T1000 (cell line): ENCODE results near the gene GPR162.
A peak's percentile ranks its signal among the peaks of the same experiment; 100 is the strongest.
"Not testable (repeated sequence)": the region's sequence is repeated elsewhere in the genome, so short reads cannot be mapped to it uniquely, and the experiment has no call there.

ENCODE experiments used
- DNase-seq: peaks from one replicate; lab custom pipeline; 2025; ENCODE audit warnings: mixed read lengths; lab: John Stamatoyannopoulos, UW

Gene GPR162

DNA sequence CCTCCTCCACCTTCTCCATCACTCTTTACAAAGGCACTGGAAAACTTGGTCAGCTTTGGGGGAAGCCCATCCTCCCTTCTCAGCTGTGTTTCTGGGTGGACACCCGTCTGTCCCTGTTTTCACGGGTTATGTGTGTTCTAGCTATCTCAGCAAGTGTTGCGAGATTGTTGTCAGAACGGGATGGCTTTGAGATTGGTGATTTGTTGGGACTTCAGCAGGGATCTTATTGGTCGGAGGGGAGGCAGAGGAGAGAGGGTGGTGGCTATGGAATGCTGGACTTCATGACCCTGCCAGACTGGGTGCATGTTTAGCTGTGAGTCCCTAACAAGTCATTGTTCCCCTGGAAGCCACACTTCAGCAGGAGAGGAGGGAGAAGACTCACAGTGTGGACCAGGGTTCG, 32.4 kb downstream of the GPR162 start:
- no peak for DNase-seq

DNA sequence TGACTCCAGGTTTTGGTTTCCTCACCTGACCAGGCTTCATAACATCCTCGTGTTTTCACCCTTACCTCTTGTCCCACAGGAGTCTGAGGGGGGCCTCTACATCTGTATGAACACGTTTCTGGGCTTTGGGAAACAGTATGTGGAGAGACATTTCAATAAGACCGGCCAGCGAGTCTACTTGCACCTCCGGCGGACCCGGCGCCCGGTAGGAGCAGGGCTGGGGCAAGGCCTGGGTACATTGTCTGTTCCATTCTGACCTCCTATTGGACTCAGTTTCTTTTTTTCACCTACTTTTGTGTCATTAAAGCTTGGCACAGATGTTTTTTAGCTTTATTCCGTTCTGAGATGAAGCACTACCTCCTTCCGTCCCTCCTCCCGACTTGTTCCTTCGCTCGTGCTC, 33.7 kb downstream of the GPR162 start:
- no peak for DNase-seq

GRCh38 chr12:6858799-6859198, 37.2 kb downstream of the GPR162 start:
- DNase-seq, result no peak

DNA sequence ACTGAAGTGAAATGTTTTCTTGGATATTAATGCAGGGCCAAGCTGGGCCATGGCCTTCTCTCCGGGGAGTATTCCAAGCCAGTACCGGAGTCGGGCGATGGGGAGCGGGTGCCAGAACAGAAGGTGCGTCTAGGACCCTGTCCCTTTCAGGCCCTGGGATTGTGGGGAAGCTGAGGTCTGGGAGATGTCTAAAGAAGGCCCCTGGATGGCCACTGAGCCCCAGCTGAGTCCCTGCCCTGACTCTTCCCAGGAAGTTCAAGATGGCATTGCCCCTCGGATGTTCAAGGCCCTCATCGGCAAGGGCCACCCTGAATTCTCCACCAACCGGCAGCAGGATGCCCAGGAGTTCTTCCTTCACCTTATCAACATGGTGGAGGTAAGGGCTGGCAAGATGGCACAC, 38.5 kb downstream of the GPR162 start:
- no peak for DNase-seq

- DNase-seq, result no peak
Observed at GRCh38 chr12:6860942-6861341, 39.3 kb downstream of the GPR162 start.

- DNase-seq, result no peak
Observed at GRCh38 chr12:6861391-6861790, 39.8 kb downstream of the GPR162 start.

GRCh38 chr12:6863033-6863432, 41.4 kb downstream of the GPR162 start:
- DNase-seq, result no peak

DNA sequence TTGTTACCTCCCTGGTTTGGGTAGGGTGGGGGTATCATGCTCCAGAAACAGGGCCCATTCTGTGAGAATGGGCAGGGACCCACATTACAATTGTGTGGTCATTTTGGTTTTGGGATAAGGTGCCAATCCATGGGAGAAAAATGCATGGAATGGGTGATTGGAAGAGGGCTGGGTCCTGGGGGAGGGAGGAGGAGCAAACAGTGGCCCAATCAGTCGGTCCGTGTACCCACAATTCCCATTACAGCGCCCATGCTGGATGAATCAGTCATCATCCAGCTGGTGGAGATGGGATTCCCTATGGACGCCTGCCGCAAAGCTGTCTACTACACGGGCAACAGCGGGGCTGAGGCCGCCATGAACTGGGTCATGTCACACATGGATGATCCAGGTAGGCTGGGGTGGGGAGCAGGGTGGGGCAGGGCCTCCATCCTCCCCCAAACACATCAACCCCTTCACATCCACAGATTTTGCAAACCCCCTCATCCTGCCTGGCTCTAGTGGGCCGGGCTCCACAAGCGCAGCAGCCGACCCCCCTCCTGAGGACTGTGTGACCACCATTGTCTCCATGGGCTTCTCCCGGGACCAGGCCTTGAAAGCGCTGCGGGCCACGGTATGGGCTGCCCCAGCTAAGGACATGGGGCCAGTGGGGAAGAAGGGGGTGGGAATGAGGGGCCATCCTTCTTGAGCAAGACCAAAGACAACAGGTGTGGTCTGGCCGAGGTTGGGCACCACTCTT, 42.1 kb downstream of the GPR162 start:
- no peak for DNase-seq

DNA sequence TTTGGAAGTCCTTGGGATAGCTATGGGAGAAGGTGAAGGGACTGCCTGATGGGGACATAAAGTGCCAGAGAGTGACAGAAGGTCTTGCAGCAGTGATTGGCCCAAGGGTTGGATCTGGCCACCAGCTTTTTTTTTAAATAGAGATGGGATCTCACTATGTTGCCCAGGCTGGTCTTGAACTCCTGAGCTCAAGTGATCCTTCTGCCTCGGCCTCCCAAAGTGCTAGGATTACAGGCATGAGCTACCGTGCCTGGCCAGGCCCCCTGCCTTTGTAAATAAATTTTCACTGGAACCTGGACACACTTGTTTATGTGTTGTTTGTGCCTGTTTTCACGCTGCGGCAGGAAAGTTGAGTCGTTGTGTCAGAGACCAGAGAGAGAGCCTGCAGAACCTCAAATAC, 43.7 kb downstream of the GPR162 start:
- DNase-seq, result not testable (repeated sequence)

GRCh38 chr12:6866163-6866919, 44.7 kb downstream of the GPR162 start:
- DNase-seq, result no peak

DNA sequence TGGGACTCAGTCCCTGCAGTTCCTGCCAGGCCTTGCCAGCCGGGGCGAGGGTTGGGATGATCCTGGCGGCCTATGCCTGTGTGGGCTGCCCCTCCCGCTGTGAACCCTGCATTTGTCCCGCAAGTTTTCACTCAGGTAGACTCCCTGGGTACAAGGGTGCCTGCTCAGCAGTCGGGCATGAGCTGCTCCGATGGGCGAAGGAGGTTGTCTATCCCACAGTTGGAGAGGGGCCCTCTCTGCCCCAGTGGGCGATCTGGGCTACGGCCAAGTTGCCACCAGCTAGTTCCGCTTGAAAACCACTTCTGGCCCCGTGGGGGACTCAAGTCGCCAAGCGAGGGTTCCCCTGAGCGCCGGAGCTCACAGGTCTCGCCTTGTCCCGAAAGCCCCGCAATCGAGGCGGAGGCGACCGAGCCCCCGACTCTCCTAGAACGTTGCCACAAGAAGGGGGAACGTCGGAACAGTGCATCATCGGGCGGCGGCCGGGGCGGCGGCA, 45.3 kb downstream of the GPR162 start:
- DNase-seq, result no peak

DNA sequence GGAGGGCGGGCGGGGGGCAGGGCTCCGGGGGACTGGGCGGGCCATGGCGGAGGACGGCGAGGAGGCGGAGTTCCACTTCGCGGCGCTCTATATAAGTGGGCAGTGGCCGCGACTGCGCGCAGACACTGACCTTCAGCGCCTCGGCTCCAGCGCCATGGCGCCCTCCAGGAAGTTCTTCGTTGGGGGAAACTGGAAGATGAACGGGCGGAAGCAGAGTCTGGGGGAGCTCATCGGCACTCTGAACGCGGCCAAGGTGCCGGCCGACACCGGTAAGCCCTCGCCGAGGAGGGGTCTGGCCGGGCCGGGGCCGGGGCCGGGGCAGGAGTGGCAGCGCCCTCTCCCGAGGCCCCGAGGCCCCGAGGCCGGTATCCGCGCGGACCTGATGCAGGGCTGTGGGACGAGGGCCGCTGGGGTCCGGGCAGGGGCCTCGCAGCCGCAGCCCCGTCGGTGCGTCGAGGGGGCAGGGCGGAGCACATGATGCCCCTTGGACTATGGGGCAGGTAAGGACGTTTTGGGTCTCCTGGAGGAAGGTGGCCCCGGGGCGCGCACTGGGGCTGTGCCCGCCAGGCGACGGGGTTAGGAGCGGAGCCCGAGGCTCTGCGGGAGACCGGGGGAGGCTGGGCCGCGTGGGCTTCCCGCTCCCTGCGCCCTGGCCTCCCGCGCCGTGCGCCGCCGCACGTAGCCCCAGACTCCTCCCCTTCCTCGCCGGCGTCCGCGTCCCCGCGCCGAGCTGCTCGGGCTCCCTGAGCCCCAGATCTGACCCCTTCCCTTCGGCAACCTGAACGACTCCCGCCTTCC, 46.0 kb downstream of the GPR162 start, which contains the start of gene TPI1:
TSS of gene TPI1 (plus strand) at position 119 of the 798 bp plus-strand sequence. CDS start at position 155, 36 bp downstream.
- peak; percentile 82 for DNase-seq

DNA sequence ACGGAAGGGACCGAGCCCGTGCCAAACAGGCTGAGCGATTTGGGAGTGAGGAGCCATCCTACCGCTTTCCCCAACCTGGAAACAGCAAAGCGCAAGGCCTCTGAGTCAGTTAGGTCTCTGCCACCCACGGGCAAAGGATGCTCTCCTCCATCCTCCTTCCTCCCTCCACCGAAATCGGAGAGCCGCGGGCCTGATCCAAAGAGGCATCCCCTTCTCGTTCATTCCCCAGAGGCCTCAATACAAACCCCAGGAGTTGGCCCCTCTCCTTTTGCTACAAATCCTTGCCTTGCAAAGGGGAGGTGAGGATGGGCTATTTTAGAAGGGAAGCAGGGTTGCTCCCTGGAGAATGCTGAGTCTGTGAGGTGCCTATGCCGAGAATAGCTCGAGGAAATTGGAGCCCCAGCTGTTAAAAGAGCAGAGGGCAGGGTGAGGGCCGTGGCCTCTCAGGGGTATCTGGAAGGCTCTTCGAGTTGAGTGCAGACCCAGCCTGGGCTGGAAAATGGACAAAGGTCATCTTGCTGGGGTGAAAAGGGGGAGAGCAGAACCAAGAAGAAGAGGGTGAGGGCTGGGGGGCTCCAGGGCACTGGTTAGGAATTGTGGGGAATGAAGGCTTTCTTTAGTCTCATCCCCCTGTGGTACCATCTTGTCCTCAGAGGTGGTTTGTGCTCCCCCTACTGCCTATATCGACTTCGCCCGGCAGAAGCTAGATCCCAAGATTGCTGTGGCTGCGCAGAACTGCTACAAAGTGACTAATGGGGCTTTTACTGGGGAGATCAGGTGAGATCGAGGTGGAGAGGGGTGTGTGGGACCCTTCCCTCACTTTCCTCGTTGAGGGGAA, 46.8 kb downstream of the GPR162 start:
- no peak for DNase-seq

- peak; percentile 42 for DNase-seq
Observed at GRCh38 chr12:6869049-6870021, 47.7 kb downstream of the GPR162 start.

DNA sequence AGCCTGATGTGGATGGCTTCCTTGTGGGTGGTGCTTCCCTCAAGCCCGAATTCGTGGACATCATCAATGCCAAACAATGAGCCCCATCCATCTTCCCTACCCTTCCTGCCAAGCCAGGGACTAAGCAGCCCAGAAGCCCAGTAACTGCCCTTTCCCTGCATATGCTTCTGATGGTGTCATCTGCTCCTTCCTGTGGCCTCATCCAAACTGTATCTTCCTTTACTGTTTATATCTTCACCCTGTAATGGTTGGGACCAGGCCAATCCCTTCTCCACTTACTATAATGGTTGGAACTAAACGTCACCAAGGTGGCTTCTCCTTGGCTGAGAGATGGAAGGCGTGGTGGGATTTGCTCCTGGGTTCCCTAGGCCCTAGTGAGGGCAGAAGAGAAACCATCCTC, 48.7 kb downstream of the GPR162 start:
- not testable (repeated sequence) for DNase-seq

- DNase-seq, result no peak
Observed at GRCh38 chr12:6871052-6871957, 49.7 kb downstream of the GPR162 start.

- DNase-seq, result peak; percentile 46
Observed at GRCh38 chr12:6872073-6873048, 50.7 kb downstream of the GPR162 start.
